GM11168 (cell line): ENCODE data around the gene LCLAT1.
"Not testable (repeated sequence)": the region's sequence is repeated elsewhere in the genome, so short reads cannot be mapped to it uniquely, and the experiment has no call there.

Experiments used
- in situ Hi-C: fragments of 300-500 bp; cut with MboI; formaldehyde crosslinking; loops from one replicate; pipeline ENCODE4 v1.12.0; 2022; ENCODE audit warnings: low sequenced_read_pairs; ENCODE audit not compliant: unreplicated experiment

LCLAT1 gene

DNA sequence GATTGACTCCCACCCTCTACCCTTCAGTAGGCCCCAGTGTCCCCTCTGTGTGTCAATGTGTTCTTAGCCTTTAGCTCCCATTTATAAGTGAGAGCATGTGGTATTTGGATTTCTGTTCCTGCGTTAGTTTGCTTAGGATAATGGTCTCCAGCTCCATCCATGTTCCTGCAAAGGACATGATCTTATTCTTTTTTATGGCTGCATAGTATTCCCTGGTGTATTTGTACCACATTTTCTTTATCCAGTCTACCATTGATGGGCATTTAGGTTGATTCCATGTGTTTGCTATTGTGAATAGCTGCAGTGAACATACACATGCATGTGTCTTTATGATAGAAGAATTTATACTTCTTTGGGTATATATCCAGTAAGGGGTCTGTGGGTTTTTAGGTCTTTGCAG lies 60.4 kb downstream of the LCLAT1 start:
- in situ Hi-C loops, result not testable (repeated sequence)

DNA sequence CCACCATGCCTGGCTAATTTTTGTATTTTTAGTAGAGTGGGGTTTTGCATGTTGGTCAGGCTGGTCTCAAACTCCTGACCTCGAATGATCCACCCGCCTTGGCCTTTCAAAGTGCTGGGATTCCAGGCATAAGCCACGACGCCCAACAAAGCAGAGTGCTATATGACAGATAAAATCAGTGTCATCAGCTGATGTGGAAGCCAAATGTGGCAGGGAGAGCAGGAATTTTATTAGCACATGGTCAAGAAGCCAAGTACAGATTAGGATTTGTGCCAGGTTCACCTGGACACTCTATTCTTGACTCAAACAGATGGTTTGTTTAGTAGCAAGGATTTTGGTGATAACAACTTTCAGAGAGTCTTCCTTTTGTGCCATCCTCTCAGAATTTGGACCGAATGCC lies 62.7 kb downstream of the LCLAT1 start:
- in situ Hi-C loops, result no loop called here

DNA sequence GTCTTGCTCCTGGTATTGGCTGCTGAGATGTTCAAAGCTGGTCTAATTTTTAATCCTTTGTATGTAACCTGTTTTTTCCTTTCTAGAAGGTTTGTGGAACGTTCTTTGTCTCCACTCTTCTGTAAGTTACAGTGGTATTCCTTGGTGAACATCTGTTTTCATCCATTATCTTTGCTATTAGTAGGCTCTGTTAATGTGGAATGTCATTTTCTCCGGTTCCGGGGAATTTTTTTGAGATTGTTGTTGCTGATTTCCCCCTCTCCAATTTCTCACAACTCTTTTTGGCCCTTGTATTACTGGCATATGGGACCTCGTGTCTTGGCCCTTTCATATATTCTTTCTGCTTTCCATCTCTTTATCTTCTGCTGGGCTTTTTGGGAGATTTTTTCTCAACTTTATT lies 63.4 kb downstream of the LCLAT1 start:
- in situ Hi-C loops, result no loop called here

DNA sequence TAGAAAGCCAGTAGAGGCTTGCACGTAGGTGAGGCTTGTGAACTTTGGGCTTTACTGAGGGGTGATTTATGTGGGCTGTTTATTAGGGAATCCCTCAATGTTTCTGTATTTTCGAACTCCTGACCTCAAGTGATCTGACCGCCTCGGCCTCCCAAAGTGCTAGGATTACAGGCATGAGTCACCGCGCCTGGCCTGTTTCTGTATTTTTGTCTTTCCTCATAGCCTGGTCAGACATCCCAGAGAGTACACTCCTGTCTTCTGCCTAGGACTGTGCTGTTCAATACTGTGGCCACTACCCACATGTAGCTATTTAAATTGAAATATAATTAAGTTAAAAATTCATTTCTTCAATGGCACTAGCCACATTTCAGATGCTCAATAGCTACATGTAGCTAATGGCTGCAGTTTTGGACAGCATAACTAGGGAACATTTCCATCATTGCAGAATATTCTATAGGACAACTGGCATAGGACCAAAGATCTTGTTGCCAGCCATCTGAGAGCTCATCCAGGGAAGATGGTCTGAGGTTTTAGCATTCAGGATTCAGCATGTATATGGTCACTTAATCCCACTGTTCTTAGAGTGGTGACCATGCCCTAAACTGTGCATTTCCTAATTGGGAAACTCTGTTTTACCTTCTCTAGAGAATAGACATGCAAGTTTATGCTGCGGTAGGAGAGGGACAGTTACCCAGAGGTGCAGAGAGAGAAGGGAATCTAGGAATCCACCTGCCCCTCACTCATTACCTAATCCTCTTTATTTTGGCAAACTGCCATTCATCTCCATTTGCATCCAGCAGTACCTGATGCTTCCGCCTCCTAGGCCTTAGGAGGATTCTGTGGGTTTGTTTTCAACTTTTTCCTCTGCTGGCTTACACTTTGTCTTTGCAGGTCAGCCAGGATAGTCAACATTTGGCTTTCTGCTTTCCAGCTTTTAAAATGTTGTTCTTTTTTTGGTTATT lies 64.4 kb downstream of the LCLAT1 start:
- in situ Hi-C loops, result no loop called here

DNA sequence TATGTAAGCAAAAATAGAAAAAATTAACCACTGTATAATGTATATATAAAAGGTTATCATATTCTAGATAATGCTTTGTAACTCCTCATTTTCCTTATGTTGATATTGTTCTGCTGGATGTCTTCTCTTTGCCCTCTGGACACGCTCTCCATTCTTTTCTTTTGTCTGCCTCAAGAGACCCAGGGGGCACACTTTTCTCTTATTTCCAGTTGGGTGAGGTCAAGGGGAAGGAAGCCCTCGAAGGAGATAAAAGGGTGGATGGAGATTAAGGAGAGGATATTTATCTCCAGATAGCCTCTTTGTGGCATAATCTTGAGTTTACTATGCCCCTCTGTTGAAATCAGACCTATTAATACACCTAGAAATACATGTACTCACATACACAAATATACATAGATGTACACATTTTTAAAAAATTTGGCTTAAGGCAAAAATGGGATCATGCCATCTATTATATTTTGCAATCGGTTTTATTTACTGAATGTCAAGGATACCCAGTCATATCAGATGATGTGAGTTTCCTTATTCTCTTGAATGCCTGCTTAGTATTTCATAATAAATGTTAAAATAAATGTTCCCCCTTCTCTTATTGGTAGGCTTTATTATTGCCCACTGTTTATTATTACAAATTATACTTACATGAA lies 65.3 kb downstream of the LCLAT1 start:
- in situ Hi-C loops, result no loop called here

DNA sequence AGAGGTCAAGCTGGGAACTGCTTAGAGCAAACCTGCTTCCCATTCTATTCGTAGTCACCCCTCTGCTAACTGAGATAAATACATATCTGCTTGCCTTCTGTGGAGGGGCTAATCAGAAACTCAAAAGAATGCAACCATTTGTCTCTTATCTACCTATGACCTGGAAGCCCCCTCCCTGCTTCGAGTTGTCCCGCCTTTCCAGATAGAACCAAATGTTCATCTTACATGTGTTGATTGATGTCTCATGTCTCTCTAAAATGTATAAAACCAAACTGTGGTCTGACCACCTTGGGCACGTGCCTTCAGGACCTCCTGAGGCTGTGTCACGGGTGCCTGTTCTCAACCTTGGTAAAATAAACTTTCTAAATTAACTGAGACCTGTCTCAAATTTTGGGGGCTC lies 66.6 kb downstream of the LCLAT1 start:
- in situ Hi-C loops, result not testable (repeated sequence)

DNA sequence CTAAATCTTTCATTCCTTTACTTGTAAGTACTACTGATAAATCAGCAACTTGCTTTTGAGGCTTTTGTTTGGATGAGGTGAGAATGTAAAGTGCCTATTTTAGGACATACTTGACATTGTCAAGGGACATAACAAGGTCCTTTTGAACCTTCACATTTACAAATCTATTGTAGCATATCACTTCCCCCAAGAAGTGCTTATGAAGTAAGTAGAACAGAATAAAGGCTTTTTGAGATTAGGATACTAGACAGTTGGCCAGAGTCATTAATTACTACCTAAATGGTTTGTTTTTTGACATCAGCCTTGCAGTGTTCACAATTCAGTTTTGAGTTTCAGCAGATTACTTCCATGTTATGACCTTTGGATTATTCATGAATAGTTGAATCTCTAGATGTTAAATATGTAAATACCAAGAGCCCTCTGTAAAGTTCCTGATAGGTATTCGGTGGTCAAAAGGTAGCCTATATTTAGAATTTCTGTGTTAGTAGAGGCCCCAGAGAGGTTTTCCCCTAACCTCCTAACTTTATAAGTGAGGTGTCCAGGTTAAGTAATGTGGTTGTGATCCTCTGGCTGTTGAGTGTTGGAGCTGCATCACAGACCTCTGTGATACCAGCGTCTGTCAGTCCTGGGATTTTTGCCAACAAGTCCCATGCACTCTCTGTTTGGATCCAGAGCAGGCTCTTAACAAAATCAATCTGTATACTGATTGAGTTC lies 67.2 kb downstream of the LCLAT1 start:
- in situ Hi-C loops, result no loop called here

DNA sequence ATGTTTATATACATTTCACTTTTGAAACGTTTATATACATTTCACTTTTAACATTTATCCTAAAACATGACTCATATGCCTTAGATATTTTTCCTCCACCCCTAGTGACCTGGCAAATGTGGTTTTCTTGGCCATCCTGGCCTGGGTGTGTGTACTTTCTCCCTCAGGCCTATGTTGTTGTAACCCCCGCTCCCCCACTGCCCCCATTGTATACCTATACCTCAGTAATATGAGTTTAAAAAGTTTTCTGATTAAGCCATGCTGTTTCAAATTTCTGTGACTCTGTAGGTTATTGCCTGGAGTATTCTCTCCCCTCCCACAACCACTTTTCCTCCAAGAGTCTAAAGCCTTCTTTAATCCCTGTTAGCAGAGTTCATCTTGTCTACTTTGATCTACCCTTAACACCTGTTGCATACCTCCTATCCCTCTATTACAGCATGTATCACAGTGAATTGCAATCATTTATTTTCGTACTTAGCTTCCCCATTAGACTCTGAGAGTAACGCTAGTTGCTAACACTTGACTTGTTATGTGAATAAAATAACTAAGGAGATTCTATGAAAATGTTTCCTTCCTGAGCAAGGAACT lies 67.9 kb downstream of the LCLAT1 start:
- in situ Hi-C loops, result no loop called here

DNA sequence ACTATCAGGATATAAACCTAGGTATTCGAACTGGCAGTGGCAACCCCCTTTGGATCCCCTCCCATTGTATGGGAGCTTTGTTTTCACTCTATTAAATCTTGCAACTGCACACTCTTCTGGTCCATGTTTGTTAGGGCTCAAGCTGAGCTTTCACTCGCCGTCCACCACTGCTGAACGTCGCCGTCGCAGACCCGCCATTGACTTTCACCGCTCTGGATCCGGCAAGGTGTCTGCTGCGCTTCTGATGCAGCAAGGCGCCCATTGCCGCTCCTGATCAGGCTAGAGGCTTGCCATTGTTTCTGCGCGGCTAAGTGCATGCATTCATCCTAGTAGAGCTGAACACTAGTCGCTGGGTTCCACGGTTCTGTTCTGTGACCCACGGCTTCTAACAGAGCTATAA lies 69.1 kb downstream of the LCLAT1 start:
- in situ Hi-C loops, result no loop called here

DNA sequence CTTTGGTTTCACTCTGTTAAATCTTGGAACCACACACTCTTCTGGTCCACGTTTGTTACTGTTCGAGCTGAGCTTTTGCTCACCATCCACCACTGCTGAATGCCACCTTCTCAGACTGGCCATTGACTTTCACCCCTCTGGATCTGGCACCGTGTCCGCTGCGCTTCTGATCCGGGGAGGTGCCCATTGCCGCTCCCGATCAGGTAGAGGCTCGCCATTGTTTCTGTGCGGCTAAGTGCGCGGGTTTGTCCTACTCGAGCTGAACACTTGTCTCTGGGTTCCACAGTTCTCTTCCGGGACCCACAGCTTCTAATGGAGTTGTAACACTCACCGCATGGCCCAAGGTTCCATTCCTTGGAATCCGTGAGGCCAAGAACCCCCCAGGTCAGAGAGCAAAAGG lies 72.8 kb downstream of the LCLAT1 start:
- in situ Hi-C loops, result no loop called here

DNA sequence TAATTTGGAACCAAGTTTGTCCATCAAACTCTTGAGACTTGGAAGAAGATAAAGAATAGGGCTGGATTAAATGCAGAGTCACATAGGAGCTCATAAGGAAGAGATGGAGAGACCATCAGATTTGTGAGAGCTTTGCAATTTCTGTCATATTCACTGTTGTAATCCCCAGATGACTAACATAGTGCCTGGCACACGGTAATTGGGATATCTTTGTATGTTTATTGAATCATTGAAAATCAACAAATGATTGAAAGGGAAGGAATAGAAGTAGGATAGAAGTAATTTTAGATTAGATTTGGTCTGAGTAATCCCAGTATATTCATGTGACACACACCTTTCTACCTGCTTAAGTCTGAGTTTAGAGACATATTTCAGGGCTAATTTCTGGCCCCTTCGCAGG lies 75.4 kb downstream of the LCLAT1 start:
- in situ Hi-C loops, result no loop called here

DNA sequence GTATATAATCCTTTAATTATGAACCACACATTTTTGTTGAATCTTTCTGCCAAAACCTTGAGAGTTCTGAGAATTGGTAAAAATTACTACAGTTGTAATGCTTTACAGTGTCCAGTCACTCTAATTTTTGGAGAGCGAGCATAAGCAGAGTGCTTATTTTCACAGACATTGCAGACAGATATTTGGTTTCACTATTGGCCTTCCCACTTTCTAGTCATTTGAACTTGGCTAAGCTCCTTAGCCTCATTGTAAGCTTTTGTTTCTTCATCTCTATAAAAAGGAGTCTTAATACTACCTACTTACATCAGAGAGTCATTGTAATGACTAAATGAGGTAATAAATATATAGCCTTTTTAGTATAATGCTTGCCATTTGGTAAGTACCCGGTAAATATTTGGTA lies 80.4 kb downstream of the LCLAT1 start:
- in situ Hi-C loops, result no loop called here

DNA sequence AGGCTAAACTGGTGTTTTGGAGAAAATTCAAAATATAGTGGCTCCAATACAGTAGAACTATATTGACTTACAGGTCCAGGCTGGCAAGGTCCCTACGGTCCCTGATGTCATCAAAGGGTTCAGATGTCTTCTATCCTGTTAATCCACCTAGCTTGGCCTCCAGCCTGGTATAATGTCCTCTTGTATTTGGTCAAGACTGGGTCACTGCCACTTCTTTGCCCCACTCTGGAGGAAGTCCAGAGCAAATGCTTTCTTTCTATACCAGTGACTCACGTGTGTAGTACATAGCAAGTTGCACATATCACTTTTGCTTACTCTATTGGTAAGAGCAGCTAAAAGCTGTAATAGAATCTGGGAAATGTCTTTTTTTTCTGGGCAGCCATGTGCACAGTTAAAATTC lies 80.8 kb downstream of the LCLAT1 start:
- in situ Hi-C loops, result no loop called here

DNA sequence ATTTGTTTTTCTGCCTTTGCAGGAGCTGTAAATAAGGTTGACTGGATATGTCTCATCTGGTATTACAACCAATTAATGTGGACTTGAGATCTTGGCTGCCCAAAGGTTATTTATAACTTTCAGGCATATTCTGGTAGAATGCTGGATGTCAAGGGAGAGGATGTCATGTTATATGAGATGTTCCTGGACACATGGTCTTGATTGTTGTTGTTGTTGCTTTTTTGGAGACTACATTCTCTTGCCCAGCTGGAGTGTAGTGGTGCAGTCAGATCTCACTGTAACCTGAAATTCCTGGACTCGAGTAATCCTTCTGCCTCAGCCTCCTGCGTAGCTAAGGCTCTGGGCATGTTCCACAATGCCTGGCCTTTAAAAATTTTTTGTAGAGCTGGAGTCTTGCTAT lies 83.3 kb downstream of the LCLAT1 start:
- in situ Hi-C loops, result no loop called here

DNA sequence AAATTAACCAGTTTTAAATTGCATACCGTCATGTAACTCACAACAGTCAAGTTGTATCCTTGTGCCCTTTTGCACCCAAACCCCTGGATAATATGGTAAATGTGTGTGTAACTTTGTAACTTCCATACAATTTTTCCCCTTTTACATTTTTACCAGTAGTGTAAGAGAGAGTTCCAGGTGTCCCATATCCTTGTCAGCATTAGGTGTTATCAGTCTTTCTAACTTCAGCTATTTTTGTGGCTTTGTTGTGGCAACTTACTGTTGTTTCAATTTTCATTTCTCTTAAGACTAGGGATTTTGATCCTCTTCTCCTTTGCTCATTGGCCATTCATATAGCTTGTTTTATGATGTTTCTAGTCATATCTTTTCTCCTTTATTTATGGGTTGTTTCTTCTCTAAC lies 94.6 kb downstream of the LCLAT1 start:
- in situ Hi-C loops, result no loop called here

DNA sequence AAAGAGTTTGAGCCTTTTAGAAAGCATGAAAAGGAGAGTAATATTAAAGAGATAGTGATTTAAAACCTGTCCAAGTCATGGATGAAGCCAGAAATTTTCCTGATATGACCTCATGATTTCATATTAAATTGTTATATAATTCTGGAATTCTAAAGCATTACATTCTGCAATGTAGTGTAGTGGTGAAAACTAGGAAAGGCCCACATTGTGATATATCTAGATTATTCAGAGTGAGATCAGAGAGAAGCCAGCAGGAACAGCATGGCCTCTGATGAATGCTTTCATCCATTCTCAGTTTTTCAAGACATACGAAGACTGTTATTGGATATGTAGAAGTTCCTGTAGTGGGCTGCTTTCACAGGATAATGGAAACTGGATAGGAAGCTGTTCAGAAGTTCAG lies 98.8 kb downstream of the LCLAT1 start:
- in situ Hi-C loops, result no loop called here

DNA sequence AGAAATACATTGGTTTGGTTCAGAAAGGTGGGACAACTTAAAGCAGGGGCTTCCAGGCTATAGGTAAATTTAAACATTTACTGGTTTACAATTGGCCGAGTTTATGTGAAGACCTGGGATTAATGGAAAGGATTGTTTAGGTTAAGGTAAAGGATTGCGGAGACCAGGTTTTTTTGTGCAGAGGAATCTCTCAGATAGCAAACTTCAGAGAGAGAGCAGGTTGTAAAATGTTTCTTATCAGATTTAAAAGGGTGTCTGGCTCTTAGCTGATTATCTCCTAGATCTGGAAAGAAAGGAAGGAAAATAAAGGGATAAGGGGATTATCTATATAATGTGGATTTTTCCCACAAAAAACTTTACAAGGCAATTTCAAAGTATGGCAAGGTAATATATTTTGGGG lies 101.3 kb downstream of the LCLAT1 start:
- in situ Hi-C loops, result no loop called here

DNA sequence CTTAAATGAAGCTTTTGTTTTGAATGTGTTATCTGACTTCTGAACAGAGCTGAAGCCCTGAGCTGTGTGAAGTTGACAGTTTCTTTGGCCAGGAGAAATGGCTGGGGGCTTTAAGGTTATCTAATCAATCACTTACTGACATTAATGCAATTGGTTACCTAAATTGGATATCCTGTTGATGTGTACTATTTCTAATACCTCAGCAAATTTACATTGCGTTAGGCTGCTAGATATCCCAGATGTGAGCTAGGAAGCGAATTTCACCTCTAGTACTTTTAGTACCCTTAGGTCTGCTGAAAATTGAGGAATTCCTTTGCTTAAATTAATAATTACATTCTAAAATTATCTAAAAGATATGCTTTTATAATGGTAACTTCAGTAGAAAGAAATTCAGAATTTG lies 102.0 kb downstream of the LCLAT1 start:
- in situ Hi-C loops, result no loop called here

DNA sequence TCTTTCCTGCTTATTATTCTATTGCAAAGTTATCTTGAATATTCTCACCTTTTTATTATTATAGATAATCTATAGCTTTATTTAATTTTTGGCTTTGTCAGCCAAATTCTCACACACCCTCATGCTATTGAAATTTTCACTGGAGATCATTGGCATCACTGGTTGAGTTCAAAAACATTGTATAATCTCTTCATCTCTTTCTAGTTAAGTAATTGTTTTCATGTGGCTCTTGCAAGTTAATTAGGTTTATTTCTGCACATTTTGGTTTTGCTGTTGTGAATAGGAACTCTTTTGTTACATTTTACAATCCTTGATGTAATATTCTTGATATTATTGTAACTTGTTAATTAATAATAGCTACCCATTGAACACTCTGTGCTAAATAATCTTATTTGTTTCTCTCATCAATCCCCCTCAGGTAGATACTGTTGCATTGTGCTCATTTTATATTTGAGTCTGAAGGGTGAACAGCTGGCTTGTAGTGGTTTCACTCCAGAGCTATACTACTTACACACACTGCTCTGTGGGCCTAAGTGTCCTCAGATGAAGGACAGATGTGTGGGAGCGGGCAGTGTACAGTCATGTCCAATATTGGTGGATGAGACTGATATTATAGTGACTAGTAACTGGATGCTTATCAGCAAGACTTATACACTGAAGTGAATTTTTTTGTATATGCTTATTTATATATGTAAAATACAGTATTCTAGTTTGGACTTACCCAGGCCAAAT lies 112.7 kb downstream of the LCLAT1 start:
- in situ Hi-C loops, result no loop called here

DNA sequence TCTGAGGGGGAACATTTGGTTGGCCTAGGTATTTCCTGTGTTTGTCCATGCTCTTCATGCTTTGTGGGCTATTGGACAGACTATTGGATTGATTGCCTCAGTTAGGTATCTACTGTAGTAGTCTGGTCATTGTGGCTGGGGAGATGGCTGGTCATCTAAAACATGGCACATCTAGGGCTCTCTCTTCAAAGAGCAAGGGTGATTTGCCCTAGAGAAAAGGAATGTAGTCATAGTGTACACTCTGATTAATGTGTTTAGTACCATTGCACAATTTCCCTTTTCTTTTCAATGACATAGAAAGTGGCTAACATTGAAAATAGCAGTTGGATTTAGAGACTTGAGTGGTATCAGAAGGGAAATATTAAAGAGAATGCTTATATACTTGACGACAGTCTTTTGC lies 114.3 kb downstream of the LCLAT1 start:
- in situ Hi-C loops, result no loop called here
